ENCODE results near the gene ZNF672.
"Not testable (repeated sequence)": the region's sequence is repeated elsewhere in the genome, so short reads cannot be mapped to it uniquely, and the experiment has no call there.

ZNF672 gene

DNA sequence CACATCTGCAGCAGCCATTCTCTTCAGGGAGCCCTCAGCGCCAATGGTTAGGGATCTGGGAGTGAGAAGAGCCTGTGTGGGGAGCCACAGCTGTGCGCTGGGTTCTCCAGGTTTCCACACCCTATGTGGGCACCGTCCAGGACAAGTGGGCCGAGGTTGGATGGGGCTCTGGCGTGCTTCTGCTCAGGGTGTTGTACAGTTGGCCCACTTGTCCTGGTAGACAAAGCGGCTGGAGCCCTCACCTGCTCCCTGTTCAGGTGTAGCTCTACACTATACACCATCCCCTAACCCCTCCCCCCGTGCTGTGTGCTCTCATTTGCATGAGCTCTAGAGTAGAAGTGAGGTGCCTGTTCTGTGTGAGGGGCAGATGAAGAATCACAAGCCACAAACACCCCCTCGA is 24.5 kb upstream of the ZNF672 start:
- DNase-seq = no peak

DNA sequence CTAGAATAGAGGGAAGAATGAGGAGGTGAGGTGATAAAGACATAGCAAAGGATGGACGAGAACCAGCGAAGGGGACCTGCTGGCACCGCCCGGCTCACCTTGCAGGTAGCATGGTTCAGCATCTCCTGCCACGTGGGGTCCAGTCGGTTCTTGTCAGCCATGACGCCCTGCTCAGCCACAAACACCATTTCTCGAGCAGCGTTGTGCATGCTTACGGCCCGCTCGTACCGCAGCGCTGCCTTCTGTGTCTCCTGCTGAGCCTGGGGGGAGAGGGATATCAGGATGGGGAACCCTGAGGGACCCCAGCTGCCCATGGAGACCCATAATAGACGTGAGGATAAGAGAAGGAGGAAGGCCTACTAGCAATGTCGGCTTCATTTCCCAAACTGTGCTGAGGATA is 23.7 kb upstream of the ZNF672 start:
- DNase-seq = no peak

- DNase-seq = no peak
These were observed 22.5 kb upstream of the ZNF672 start for GRCh38 chr1:248815407-248816034.

GRCh38 chr1:248816042-248816851 is 21.8 kb upstream of the ZNF672 start:
- DNase-seq = no peak

- DNase-seq = no peak
These were observed 21.0 kb upstream of the ZNF672 start for GRCh38 chr1:248817065-248817464.

- no peak for DNase-seq
These were observed 19.3 kb upstream of the ZNF672 start for GRCh38 chr1:248818505-248819374.

DNA sequence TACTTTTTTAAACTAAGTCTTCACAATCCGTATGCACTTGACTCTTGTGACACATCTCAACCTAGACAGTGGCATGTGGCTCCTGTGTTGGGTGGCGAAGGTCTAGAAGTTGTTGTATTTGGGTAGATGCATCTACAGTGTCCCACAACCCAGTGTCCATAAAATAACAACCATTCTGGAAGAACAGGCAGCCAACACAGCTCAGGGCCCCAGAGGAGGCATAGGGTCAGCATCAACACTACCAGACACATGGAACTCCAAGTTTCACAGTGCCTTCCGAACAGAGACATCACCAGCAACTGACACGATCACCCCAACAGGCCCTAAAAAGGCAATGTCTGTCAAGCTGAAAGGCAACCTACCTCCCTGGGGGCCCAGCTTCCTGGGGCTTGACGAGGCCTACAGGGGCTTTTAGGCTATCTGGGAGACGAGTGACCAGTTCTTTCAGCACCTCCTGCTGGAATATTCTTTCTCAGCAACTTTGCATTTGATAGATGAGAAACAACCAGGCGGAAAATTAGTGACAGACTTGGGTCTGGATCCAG is 17.9 kb upstream of the ZNF672 start:
- DNase-seq = no peak

DNA sequence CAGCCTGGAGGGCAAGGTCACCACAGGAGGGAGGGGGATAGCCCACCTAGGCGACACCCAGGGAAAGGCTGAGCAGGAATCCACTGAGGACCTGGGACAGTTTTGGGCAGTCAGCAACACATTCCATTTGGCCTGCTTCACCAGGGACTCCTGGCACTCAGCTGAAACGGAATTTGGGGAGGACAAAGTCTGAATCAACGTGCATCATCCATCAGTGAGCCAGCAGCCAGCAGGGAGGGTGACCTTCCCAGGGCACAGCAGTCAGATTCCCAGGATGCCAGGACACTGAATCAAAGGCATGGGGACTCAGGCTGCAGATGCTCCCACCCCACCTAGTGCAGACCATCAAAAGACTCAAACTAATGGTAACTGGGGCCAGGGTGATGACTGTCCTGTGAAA is 16.9 kb upstream of the ZNF672 start:
- DNase-seq = no peak

GRCh38 chr1:248821641-248822040 is 16.4 kb upstream of the ZNF672 start:
- DNase-seq = no peak

DNA sequence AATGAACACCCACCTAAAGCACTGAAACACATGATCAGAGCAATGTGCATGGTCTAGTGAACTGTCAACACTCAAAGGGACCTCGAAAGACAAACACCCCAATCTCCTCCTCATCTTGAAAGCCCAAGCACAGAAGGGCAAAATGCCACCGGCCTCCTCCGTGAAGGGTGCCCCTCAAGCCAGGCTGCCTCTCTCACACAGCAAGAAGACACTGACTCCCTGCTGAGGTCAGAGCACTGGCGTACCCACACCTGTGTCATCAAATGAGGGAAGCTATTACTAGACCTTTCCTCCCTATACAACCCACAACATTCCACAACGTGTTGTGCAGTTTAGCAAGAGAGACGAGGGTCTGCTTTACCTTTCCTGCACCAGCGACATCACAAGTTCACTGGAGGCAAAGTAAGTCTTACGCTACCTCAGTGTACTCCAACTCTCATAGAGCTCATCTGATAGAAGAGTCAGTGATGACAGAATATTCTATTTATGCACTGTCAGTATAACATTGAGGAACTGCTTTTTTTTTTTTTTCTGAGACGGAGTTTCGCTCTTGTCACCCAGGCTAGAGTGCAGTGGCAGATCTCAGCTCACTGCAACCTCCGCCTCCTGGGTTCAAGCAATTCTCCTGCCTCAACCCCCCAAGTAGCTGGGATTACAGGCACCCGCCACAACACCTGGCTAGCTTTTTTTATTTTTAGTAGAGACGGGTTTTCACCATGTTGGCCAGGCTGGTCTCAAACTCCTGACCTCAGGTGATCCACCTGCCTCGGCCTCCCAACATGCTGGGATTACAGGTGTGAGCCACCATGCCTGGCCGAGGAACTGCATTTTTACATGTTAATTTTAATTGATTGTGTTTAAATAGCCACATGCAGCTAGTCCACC is 15.6 kb upstream of the ZNF672 start:
- DNase-seq = no peak

DNA sequence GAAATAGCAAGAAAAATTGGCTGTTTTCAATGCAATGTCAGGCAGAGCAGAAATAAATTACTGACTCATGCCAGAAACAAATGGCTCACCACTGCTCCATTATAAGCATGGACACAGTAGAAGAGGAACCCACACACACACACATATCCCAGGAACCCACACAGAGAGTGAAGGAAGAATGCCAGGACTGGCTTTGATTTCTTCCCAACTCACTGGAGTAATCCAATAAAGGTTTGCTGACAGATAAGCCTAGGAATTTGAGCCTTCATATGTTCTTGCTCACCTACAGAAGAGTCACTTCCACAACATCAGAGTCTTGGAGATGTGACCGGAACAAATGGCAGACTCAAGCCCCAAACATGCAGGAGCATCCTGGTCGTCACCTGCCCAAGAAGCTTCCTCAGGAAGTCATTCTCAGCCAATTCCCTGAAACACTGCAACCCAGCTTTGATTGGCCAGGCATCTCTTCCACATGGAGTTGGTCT is 14.5 kb upstream of the ZNF672 start:
- DNase-seq = no peak

DNA sequence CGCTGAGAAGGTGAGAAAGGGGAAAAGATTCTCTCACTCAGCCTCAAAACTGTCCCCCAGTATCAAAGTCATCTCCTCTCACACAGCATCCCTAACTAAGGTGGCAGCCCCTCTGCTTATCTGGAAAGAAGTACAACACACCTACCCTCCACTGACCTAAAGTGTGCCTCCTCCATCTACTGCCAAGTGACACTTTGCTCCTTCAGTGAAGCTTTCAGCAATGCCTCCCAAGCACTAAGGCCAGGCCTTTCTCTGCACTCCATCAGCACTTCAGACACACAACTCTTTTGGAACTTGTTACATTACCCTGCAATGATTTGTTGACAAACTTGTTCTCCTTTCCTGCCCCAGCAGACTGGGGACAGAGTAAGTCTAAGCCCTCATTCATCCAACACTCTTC is 13.7 kb upstream of the ZNF672 start:
- no peak for DNase-seq

DNA sequence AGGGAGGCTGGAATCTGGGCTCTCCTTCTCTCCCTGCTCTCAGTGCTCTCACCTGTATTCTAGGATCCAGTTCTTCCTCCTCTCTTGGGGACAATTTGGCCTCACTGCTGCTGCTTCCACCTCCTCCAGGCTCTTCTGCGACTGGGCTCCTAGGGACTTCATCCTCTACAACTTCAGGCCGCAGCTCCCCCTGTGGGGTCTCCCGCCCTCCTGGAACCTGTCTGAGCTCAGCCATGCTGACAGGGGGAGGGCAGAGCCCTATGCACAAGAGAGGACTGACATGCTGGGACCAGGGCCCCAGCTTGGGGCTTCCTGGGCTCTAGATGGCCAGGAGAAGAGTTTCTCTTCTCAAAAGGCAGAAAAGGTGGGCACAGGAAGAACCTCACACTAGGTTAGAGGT is 13.3 kb upstream of the ZNF672 start:
- DNase-seq = no peak

GRCh38 chr1:248825136-248825535 is 12.9 kb upstream of the ZNF672 start:
- DNase-seq = no peak

DNA sequence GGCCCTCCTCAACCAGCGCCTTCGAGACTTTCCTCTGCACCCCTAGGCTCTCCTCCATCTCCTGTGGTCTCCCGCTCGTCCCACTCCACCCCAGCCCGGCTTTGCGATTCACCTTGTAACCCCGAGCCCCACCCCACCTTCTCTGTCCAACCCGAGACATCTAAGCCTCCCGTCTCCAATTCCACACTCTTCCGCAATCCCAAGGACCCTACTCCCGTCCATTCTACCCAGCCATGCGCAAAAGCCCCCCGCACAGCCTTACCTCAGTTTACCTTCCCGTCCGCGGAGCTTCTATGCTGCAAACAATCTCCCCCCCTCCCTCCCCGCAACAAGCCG is 12.5 kb upstream of the ZNF672 start:
- no peak for DNase-seq

GRCh38 chr1:248825909-248826760 is 11.9 kb upstream of the ZNF672 start, which contains the start of gene SH3BP5L:
Gene SH3BP5L (minus strand): TSS chr1:248825915. CDS start chr1:248824935, 980 bp downstream.
- peak; percentile 86 for DNase-seq

DNA sequence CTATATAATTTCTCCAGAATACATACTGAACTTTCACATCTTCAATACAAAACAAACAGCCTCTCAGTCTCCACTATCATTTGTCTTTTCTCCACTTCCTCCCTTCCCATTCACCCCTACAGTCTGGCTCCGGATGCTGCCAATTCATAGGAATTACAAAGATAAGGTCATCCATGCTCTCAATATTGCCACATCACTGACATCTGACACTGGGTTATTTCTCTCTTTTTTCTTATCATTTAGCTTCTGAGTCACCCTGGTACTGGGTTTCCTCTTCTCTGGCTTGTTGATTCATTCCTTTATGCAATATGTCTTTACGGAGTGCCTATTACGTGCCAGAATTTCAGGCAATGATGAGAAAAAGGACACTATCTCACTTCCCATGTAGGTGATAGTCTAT is 9.2 kb upstream of the ZNF672 start:
- DNase-seq = no peak

DNA sequence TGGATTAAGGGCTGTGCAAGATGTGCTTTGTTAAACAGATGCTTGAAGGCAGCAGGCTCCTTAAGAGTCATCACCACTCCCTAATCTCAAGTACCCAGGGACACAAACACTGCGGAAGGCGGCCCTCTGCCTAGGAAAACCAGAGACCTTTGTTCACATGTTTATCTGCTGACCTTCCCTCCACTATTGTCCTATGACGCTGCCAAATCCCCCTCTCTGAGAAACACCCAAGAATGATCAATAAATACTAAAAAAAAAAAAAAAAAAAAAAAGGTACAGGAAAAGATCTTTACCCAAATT is 7.4 kb upstream of the ZNF672 start:
- DNase-seq = not testable (repeated sequence)

DNA sequence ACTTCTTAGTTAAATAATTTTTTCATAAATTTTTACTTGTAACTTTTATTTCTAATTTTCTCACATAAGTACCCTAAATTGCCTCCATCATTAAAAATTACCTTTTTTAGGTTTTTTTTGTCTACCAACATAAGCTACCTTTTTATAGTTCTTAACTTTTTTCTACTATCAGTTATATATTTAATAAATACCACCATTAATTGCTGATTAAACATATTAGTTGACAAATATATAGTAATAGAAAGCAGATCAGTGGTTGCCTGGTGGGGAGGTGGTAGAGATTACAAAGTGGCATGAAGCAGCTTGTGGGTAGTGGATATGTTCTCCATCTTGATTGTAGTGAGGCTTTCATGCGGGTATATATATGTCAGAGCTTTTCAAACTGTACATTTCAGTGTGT is 6.2 kb upstream of the ZNF672 start:
- DNase-seq = no peak

DNA sequence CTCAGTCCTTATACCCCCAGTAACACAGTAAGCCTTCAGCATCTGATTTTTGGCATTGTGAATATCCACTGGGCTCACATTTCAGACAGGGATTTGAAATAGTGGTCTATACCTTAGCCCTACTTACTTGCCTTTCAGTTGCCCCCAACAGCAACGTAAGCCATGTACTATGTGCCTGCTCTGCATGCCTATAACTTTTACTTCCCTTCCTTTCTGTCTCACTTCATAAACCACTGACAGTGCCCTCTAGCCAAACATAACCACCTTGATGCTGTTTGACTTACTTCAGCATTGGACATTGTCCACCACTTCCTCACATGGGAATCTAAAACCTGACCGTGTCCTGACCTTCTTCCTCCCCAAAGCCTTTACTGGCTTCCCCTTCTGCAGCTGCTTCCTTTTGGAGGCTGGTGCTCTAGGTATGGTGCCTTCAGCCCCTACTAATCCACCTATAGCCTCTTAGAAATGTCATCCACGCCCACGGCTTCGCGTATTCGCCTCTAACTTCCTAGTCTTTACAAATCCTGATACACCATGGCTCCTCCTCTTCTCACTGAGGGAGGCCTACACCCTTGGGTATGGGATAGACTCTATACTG is 3.6 kb upstream of the ZNF672 start:
- DNase-seq = no peak

Measured in effector CD4-positive, alpha-beta T cell (primary cell).